Activated CD8-positive, alpha-beta memory T cell treated with anti-CD3 and anti-CD28 coated beads for 48 hours (primary cell): ENCODE results near the gene FAM83D.
A peak's percentile ranks its signal among the peaks of the same experiment; 100 is the strongest.
"Not testable (repeated sequence)": the region's sequence is repeated elsewhere in the genome, so short reads cannot be mapped to it uniquely, and the experiment has no call there.

Experiments used
- DNase-seq, 3 experiments: peaks; one replicate each; pipeline ENCODE4 v3.0.0-alpha.2; 2020; ENCODE audit warnings: low read depth in 2 of 3, low spot score in 2 of 3

FAM83D gene

DNA sequence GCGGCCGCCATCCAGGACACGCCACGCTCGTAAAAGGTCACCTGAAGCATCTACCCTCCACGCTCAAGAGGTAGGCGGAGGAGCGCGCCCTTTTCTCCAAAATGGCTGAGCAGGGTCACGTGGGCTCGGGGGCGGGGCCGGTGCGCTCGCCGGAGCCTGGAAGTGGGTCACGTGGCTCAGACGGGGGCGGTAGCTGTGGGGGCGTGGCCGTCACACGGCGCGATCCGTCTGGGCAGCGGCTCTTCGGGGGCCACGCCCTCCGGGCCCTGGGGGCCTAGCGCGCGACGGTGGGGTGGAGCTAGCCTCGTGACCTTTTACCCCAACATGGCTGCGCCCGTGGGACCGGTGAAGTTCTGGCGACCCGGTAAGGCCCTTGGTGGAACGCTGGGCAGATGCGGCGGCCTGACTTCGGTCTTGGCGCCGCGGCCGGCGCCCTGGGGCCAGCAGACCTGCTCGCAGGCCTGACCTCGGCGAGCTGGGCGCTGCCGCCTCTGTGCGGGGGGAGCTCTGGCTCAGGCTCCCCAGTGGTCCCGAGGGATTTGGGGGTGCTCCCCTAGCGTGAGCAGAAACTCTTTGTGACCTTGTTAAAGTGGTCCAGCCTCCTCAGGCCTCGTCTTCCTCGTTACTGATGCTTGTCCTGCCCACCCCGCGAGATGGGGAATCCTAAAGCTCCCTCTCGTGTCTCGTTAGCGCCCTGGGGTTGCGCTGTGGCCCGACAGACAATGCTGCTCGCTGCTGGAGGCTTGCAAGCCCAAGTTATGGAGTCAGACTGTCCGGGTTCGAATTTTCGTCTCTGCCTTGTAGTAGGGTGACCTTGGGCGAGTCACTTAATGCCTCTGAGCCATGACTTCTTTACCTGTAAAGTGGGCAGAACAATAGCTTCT is 36.1 kb downstream of the FAM83D start, which contains the start of gene DHX35:
Gene DHX35, plus strand, starts transcription at position 301 of the 884 bp plus-strand sequence. Its CDS starts 24 bp downstream, at position 325.
- peak; percentile 93 to 97 (median 95) for DNase-seq

DNA sequence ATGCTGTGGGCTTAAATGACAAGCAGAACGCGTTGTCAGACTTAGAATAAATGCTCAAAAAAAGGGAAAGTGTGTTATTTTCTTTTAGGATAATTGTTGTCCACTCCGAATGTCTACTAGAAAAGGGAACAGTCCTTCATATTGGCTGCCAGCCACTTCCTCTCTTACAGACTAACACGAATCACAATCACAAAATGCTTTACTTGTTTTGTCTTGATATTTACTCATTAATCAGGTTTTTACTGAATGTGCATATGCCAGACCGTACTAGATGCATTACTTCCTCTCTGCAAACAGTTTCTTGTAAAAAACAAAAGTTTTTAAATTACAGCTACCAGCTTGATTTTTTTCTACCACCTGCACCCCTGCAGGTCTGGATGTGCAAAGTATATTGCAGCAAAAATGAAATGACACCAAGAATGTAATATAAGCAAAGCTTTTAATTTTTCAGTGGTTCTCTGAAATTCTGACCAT is 36.7 kb downstream of the FAM83D start:
- DNase-seq: no peak

DNA sequence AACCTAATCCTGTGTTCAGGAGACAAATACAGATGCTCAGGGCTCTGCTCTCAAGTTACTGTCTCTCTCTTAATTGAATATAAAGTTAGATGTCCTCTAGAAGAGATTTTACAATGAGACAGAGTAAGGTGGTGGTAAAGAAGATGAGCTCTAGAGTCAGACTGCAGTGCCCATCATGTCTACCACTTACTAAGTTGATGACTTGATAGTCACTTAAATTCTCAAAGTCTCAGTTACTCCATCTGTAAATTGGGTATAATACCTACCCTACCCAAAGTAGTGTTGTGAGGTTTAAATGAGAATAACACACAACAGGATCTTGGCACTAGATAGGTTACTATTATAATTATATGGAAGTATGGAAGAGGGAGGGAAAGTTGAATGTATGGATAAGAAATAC is 37.5 kb downstream of the FAM83D start:
- DNase-seq: no peak

DNA sequence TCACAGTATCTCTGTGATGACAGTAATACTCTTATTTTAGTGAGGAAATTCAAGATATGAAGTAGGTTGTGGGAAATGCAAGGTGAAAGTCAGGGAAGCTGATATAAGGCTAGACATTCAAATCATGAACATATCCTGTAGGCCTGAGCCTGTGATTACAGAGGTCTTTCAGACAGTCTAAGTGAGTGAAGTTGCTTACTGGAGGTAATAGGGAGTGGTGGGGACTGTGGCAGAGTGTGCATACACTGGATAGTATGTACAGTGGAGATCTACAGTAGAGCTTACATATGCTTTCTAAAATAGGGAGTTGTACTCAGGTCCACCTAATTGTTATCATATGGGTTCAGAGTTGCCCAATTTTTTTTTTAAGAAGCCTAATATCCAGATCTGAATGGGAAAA is 39.0 kb downstream of the FAM83D start:
- DNase-seq: no peak

DNA sequence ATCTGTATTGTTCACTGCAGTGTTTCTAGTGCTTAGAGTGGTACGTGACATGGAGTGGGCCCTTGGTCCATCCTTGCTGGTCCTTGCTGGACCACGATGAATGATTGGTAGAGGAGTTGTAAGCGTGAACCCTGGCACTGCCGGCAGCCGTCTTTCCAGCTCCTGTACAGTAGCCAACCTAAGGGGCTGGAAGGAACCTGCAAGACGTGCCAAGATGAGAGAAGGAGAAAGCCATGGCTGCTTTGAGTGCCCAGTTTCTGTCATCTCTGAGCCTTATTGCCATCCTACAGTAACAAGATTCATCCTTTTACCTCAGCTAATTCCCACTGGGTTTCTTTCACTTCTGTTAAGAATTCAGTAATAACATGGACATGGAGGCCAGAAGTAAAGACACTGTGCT is 41.9 kb downstream of the FAM83D start:
- DNase-seq: no peak

DNA sequence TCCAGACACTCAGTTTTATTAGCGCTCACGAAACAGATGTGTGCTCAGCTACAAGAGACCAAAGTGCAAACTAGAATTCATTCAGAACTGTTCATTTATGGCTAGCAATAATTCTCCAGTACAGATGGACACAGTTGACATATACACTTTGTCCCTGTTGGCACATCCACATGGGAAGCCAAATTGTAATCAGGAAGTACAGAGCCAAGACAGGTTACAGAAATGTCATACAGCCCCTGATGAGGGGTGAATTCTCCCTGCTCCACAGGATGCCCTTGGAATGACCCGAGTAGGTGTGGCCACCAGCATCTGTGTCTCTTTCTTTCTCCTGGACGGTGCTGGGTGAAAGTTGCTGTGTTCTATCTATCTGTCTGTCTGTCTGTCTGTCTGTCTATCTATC is 43.5 kb downstream of the FAM83D start:
- DNase-seq: no peak

DNA sequence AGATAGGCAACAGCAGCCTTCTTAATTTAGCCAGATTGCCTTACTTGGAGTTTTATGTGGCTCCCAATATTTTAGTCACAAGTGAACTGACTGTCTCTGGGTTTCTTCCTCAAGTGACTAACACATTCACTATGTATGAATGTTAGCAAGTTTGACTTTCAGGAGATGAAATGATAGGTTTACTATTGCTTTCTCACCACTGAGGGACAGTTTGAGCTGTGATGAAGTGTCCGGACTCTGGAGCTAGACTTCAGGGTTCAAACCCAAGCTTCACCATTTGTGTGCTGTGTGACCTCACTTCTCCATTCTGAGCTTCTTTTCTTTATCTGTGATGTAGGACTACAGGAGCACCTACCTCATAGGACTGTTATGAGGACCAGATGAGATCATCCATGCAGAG is 44.1 kb downstream of the FAM83D start:
- no peak for DNase-seq

DNA sequence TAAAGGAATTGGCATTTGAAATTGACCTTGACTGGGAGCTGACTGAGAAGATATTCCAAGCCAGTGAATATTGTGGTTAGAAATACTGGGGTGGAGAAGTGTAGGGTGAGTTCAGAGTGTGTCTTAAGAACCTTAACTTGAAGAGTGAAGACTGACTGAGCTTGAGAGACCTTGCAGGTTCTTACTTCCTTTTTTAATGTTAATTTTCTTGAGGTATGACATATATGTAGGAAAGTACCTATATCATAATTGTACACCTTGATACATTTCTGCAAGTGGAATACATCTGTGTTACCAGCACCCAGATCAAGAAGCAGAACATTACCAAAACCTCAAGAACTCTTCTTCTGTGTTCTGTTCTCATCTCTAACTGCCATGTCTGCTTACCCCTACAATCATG is 46.9 kb downstream of the FAM83D start:
- DNase-seq: no peak

DNA sequence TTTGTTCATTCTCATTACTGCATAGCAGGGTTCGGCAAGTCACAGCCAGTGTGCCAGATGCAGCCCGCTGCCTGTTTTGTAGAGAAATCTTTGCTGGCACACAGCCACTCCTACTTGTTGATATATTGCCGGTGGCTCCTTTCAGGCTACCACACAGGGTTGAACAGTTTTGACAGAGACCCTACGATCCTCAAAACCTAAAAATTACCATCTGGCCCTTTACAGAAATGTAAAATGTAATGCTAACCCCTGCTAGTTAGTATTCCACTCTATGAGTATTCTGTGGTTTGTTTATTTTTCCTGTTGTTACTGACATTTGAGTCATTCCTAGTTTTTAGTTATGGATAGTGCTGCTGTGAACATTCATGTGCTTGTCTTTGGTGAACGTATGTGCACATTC is 47.4 kb downstream of the FAM83D start:
- no peak for DNase-seq

DNA sequence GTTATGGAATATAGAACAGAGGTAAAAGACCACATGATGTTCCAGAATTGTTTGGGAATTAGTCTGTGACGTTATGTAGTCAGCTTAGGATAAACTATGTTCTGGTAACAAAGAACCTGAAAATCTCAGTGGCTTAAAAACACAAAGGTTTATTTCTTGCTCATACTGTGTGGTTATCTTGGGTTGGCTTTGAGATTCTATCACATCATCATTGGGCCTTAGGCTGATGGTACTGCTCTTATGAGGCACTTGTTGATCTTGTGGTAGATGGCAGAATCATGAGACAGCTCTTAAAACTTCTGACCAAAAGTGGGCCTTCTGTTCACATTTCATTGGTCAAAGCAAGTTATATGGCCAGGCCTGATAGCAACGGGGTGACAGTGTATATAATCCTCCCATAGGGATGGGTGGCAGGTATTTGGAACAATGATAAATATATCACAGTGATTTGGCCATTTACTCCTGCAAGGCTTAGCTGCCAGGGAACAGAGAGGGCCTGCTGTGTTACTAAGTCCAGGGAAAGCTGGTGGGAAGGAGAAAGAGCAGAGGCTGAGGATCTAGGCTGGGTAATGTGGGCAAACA is 49.4 kb downstream of the FAM83D start:
- no peak for DNase-seq

DNA sequence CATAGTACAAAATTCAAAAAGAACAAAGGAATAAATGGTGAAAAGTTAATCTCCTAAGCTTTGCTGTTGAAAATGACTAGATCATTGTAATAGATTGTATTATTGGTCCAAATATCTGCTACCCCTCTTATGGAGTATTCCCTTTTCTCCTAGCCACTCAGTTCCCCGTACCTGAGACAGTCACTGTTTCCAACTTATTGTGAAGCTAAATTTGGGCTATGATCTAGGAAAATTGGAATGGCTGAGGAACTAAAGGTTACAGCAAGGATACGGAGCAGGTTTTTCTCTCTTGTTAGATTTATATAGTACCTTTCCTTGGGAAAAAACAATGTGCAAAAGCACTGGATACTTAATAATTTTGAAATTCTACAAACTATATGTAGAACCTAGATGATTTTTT is 53.2 kb downstream of the FAM83D start:
- DNase-seq: no peak

DNA sequence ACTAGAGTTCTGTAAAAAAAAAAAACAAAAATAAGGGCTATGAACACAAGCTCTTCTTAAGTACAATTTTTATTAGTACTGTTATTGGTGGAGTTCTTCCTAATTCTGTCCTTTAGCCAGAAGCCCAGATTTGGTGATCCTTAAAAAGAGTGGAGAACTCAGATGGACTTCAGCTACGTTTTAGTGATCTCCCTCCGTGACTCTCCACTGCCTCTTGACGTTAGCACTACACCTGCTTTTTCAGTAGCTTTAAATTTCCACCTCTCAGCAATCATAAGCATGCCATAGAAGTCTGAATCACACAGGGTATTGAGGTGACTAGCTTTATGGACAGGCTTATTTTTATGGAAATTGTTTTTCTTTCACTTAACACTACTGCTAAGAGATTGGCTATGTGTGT is 53.6 kb downstream of the FAM83D start:
- DNase-seq: no peak

DNA sequence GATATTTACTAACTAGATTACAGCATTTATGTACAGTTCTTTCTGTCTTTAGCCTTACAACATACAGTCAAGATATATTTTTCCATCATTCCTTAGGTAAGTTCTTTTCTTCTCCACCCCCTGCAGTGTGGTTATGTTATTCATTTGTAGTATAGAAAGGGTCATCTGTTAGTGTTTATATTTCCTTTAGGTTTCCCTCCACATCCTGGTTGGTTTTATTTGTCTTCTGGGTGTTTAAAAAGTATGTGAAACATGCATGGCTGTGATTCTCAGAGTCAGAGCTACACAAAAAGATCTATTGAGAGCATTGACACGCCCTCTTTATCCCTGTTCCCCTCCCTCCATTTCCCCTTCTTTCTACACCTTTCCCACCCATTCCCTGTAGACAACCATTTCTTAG is 56.1 kb downstream of the FAM83D start:
- no peak for DNase-seq

DNA sequence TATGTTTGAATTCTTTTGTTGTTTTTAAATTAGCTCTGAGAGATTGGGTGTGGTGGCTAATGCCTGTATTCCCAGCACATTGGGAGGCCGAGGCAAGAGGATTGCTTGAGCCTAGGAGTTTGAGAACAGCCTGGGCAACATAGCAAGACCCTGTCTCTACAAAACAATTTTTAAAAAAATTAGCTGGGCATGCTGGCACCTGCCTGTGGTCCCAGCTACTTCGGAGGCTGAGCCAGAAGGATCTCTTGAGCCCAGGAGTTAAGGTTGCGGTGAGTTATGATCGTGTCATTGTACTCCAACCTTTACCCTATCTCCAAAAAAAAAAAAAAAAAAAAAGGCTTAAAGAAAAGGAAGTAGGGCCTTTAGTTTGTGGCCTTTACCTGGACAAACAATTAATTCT is 58.8 kb downstream of the FAM83D start:
- no peak for DNase-seq

DNA sequence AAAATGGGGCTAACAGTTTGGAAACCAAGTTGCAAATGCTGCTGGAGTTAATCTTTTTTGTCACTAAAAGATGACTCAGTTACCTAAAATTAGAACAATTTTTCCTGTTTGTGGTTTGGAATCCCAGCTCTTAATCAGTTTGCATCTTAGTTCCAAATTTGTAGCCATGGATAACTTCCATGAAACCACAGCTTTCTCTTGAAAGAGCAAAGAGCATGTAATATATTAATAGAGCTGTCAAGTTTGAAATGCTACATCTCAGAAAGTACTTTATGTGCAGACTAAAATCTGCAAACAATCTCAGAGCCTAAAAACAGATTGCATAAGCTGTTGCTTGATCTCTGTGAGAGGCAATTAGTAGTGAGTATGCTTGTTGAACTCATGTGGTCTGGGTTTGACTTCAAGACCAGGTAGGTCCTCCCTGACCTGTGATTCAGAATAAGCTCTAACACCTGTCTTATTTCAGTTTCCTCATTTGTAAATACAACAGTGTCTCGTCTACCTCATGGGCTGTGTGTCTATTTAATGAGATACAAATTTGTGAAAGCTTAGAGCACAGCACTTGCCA is 59.5 kb downstream of the FAM83D start:
- DNase-seq: no peak

DNA sequence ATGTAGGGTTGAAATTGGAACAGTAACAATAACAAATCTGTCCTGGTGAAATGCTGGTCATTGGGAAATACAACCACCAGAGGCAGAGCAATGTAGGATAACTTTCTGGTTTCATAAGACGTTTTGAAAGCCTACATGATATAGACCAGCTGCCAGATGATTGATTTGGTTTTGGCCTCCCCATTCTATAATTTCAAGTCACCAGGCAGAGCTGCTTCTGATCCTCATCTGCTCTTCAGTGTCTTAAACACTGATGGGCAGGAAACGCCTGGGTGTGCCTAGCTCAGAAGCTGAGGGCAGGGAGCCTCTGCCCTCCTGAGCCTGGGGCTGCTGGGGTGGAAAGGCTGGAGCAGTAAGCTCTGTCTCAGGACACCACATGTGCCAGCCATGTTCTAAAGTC is 60.4 kb downstream of the FAM83D start:
- DNase-seq: no peak

DNA sequence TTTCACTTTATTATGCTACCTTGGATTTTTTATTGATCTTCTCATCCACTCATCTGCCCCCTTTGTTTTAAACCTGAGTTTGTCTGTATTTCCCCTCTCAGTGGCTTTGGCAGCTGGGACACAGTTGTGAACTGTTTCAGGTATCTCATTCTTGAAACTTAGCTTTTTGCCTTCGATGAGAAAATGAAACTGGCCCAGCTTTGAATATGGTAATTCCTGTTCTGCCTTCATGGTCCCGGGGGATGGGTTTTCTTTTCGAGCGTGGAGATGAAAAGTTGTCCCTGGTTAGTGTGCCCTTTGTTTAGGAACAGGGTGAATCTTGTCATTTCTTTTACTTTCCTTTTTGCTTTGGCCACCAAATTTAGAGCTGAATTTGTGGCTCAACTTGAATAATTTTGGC is 61.6 kb downstream of the FAM83D start:
- no peak for DNase-seq

DNA sequence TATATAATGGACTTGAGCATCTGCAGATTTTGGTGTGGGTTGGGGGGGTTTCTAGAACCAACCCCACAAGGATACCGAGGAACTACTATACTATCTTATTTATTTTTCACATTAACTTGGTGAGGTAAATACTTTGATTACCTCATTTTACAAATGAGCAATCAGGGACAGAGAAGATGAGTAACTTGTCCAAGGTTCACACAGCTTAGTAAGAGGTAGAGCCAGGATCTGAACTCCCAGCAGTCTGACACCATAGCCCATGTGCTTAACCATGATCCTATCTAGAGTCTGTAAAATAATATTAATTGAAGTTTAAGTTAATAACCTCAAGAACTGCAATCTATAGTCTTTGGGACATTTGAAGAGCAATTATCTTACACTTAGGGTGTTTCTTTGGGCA is 64.5 kb downstream of the FAM83D start:
- DNase-seq: no peak

DNA sequence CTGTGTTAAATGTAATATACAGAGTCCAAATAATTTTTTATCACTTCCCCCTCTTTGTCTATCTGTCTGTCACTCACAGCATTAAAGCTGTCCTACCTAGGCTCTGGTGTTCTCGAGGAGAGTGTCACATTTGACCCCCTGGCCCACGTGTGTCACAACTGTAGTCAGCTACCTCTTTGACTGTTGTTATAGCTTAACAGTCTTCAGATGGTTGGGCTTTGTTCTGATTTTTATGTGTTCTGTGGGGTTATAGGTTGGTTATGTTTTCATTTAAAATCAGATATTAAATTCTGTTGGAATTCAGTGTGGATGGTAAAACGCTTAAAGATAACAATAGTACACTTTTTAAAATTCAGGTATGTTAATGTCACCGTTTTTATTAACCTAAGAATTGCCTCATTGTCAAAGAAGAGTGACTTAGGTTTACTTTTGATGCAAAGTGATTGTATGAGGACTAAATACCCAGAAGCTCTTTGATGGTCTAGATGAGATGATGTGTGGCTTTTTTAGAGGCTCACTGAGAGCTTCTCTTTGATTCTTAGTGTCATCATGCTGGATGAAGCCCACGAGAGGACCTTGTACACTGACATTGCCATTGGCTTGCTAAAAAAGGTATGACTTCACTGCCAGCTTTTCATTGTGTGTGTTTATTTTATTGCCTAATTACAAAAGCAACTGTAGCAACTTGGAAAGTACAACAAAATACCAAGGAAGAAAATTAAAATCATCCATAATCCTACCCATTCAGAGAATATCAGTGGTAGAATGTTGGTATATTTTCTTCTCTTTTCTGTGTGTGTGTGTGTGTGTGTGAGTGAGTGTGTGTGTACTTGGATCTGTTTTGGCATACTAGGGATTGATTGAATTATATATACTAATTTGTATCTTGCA is 65.8 kb downstream of the FAM83D start:
- no peak for DNase-seq

DNA sequence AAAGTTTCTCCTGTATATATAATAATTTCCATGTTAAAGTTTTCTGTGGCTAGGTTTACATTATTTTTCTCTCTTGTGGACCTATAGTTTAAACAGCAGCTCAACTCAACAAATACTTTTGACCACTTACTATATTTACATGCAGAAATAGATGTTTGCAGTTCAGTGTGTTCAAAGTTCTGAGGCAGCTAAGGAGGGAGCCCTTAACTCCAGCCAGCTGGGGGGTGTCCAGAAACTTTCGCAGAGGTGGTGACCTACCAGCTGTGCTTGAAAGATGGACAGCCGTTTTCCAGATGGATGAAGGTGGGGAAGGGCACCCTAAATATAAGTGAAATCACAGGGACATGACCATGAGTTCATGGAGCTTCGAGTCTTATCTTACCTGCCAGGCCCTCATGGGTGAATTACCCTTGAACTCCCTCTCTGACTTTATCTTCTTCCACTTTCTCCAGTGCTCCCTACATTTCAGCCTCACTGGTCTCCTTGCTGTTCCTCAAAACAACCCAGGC is 69.4 kb downstream of the FAM83D start:
- DNase-seq: no peak

DNA sequence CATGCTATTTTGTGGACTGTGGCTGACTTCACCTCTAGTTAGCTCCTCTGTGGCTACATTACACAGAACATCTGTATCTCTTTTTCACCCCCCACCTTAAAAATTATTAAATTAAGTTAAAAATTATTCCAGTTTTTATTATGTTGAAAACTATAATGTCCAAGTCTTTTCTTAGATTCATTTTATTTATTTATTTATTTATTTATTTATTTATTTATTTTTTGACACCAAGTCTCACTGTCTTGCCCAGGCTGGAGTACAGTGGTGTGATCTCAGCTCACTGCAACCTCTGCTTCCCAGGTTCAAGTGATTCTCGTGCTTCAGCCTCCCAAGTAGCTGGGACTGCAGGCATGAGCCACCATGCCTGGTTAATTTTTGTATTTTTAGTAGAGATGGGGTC is 70.6 kb downstream of the FAM83D start:
- DNase-seq: not testable (repeated sequence)
